SU-DHL-6 (cell line): ENCODE measurements around the gene PHF23.

Experiments
- H2AFZ ChIP-seq: fragments of 200-600 bp; sonication (generic); 2 replicates; pipeline ENCODE4 v1.6.1; 2014; ENCODE audit warnings: low read depth, mild to moderate bottlenecking, moderate library complexity, mixed read lengths, antibody characterized with exemption, low read length; ENCODE audit not compliant: severe bottlenecking
- H3F3A ChIP-seq: fragments of 200-600 bp; shearing (Covaris generic); 2 replicates; pipeline ENCODE4 v1.6.0; 2016; ENCODE audit warnings: antibody characterized with exemption, mild to moderate bottlenecking; ENCODE audit not compliant: insufficient read depth
- H3K27ac ChIP-seq: fragments of 200-600 bp; sonication (generic); 2 replicates; pipeline ENCODE4 v1.5.1; 2016; ENCODE audit warnings: low read depth, mild to moderate bottlenecking, low read length, moderate library complexity, mixed read lengths
- H3K27me3 ChIP-seq: fragments of 200-600 bp; sonication (generic), shearing (Covaris generic); 2 replicates; pipeline ENCODE4 v1.6.0; 2014; ENCODE audit warnings: mild to moderate bottlenecking, low read length
- H3K36me3 ChIP-seq: fragments of 200-600 bp; sonication (generic); 2 replicates; pipeline ENCODE4 v1.6.1; 2014; ENCODE audit warnings: mild to moderate bottlenecking, low read length, mixed read lengths
- H3K4me2 ChIP-seq: fragments of 300-600, 200-600 bp; shearing (Covaris generic), sonication (generic); 2 replicates; pipeline ENCODE4 v1.6.0; 2014; ENCODE audit warnings: low read length, low read depth, mild to moderate bottlenecking; ENCODE audit not compliant: poor library complexity, severe bottlenecking
- H3K4me3 ChIP-seq: fragments of 200-600 bp; sonication (generic); 2 replicates; pipeline ENCODE4 v1.5.1; 2014; ENCODE audit warnings: antibody characterized with exemption, low read length, mild to moderate bottlenecking, mixed read lengths; ENCODE audit not compliant: insufficient read depth, poor library complexity, severe bottlenecking
- H3K79me2 ChIP-seq: fragments of 200-600 bp; sonication (generic); 2 replicates; pipeline ENCODE4 v1.6.1; 2014; ENCODE audit warnings: mild to moderate bottlenecking, low read length, moderate library complexity; ENCODE audit not compliant: insufficient read depth
- H3K9ac ChIP-seq: fragments of 200-600 bp; sonication (generic); 2 replicates; pipeline ENCODE4 v1.7.0; 2014; ENCODE audit warnings: mild to moderate bottlenecking, low read length
- H3K9me2 ChIP-seq: fragments of 200-600 bp; sonication (generic); replicated peaks from 2 replicates; pipeline ENCODE4 v1.6.1; 2014; ENCODE audit warnings: low read length; ENCODE audit not compliant: insufficient read depth
- H3K9me3 ChIP-seq: fragments of 200-600 bp; sonication (generic); 2 replicates; pipeline ENCODE4 v1.6.1; 2014; ENCODE audit warnings: low read length, mixed read lengths; ENCODE audit not compliant: insufficient read depth
- H4K20me1 ChIP-seq: fragments of 200-600 bp; sonication (generic); 2 replicates; pipeline ENCODE4 v1.6.1; 2014; ENCODE audit warnings: low read depth, mild to moderate bottlenecking, antibody characterized with exemption, low read length, moderate library complexity, mixed read lengths
- CTCF ChIP-seq: fragments of 200-600 bp; sonication (generic); IDR thresholded peaks from one replicate; pipeline ENCODE4 v1.5.1; 2017; ENCODE audit warnings: antibody characterized with exemption, mild to moderate bottlenecking, low read length, moderate library complexity; ENCODE audit not compliant: insufficient read depth, poor library complexity, severe bottlenecking
- EZH2phosphoT487 ChIP-seq: fragments of 200-600 bp; sonication (generic), shearing (Covaris generic); conservative IDR thresholded peaks from 2 replicates; pipeline ENCODE4 v1.6.1; 2018; ENCODE audit warnings: mild to moderate bottlenecking, antibody characterized with exemption, low read length, moderate library complexity, mixed read lengths

Gene PHF23

DNA sequence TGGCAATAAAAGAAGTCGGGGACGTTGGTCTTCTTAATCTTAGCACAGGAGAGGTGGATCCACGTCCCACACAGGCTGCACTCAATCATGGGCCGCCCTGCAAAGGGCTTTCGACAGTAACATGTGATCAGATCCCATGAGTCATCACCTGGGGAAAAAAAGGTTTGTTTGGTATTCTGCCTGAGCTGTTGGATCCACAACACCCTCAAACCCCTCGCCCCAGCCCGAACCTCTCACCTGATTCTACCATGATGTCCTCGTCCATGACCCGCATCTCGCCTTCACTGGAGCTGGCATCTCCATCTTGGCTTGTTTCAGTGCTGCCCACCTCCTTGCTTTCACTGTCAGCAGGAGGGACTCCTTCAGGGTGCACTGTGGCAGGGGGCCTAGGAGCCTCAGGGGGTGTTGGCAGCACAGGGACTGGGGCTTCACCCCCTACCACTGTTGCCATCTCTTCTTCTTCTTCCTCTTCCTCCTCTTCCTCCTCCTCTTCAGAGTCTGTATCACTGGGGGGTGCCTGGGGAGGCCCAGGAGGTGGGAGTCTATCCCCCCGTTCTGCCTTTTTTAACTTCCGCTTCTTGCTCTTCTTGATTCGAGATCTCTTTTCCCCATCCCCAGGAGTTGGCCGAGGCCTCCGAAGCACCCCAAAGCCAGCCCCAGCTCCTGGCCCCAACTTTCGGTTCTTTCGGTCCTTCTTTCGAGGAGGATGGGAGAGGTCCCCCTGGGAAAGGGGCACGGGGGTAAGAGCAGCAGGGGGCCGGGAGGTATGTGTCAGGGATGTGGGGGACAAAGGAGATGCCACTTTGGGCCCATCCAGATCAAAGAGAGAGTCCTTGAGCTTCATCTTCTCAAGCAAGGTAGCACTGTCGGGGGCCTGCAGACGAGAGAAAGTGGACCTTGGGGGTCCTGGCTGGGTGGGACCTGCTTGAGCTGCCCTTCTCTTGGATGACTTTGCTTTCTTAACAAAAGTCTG, 3.3 kb downstream of the PHF23 start:
- peaks cover 49% of the 10 kb centered on the region for H3K79me2 ChIP-seq
- H2AFZ ChIP-seq, result no peak overlapping the region
- no peak overlapping the region for H3K9ac ChIP-seq
- TF ChIP-seq CTCF (no peak), EZH2phosphoT487 (no peak)
- H3K9me3 ChIP-seq, result no peaks in the 10 kb centered on the region
- H3K27ac ChIP-seq, result no peak overlapping the region
- no peaks in the 10 kb centered on the region for H3K9me2 ChIP-seq
- H3F3A ChIP-seq, result peaks cover 38% of the 10 kb centered on the region
- peak overlapping the region; percentile 71 for H3K4me2 ChIP-seq
- H3K27me3 ChIP-seq, result no peaks in the 10 kb centered on the region
- no peak overlapping the region for H3K4me3 ChIP-seq
- 0 out of 2 replicates have a peak, but pooled peaks cover 3% of the 10 kb centered on the region for H3K36me3 ChIP-seq
- H4K20me1 ChIP-seq, result peaks cover 6% of the 10 kb centered on the region; the same call in 1 of the 2 replicates

- no peaks in the 10 kb centered on the region for H3K9me3 ChIP-seq
- H2AFZ ChIP-seq, result peak within 1 kb of the TSS; percentile 2
- peaks cover 58% of the 10 kb centered on the region for H3K79me2 ChIP-seq
Measured at GRCh38 chr17:7234083-7234951, 4.9 kb downstream of the PHF23 start, which contains the start of gene DVL2. TSS of gene DVL2 (minus strand) at chr17:7234517. CDS start at chr17:7234262, 255 bp downstream.

More at GRCh38 chr17:7234083-7234951, 4.9 kb downstream of the PHF23 start, which contains the start of gene DVL2:
- no peak for TF ChIP-seq EZH2phosphoT487
- TF ChIP-seq CTCF, result no peak
- H3K9me2 ChIP-seq, result no peaks in the 10 kb centered on the region
- peaks cover 26% of the 10 kb centered on the region for H3F3A ChIP-seq
- H3K27ac ChIP-seq, result peak within 1 kb of the TSS; percentile 87
- 0 out of 2 replicates have a peak, but pooled peaks cover 3% of the 10 kb centered on the region for H3K36me3 ChIP-seq
- peak within 1 kb of the TSS; percentile 71 for H3K4me2 ChIP-seq
- peak within 1 kb of the TSS; percentile 82 for H3K9ac ChIP-seq
- H3K4me3 ChIP-seq, result peak within 1 kb of the TSS; percentile 83
- no peaks in the 10 kb centered on the region for H3K27me3 ChIP-seq
- peaks cover 6% of the 10 kb centered on the region; the same call in 1 of the 2 replicates for H4K20me1 ChIP-seq
